Kidney glomerular epithelial cell (primary cell): Measurements from ENCODE around the gene MAGI2.
"Not testable (repeated sequence)": the region's sequence is repeated elsewhere in the genome, so short reads cannot be mapped to it uniquely, and the experiment has no call there.

ENCODE experiments used
- DNase-seq: peaks from one replicate; lab custom pipeline; 2025; lab: John Stamatoyannopoulos, UW

Gene MAGI2

DNA sequence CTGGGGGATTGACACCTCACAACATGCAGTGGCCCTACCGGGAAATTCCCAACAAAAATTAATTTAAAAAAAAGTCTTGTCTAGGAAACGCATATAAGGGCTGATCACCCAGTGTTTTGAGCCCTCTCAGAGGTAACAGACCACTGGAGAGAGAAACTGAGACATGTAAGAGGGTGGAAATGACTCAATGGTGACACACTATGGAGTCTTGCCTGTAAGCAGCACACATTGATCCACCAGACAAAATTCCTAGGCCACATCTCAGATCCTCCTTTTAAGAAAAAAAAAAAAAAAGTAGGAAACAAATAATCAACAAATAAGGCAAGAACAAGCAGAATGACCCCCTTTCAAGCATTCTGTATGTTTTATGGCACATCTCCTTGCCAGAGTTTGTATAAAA, 296.2 kb downstream of the MAGI2 start:
- no peak for DNase-seq

DNA sequence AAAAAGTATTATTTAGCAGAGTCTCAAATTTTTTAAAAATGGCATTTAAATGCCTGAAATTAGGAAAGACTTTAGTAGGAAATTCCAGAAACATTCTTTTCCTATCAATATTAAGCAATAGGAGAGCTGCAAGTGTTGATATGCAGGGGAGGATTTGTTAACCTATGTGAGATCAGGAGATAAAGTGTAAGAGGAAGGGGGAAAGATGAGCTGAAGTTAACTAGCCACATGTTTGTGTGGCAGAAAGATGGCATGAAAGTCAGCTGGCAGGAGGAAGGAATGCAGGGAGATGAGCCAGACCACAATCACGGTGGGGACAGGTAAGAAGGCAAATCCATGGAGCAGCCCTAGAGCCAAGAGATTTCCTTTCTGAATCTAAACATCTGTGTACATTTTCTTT, 303.6 kb downstream of the MAGI2 start:
- no peak for DNase-seq

DNA sequence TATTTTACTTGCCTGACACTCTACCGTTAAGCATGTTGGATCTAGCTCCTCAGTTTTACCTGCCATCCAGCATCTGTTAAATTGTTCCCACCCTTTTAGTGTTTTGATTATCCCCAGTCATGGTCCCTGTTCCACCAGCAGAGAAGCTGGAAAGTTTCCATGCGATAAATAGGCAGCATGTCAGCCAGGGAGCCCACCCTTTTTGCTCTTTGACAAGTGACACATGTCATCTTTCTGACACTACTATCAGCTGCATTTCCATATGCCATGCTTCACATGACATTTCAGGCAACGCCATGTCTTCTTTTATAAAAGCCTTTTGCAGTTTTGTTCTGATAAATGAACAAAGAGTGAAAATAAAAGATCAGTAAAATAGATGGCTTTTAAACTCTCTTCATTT, 310.8 kb downstream of the MAGI2 start:
- DNase-seq, result no peak

DNA sequence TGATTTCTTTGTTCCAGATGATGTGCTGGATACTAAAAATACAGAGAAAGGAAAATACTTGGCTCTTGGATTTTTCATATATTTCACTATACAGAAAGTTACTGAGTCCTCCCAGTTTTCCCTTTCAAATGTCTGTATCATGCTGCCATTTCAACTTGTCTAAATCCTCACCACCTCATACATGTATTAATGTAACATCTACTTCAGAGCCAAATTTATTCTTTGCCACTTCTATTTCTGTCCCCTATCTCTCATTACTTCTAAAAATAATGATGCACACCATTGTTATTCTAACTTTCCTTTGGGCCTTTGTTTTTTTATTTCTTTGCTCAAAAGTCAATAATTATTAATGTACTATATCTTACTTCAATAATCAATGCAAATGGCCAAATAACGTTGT, 312.2 kb downstream of the MAGI2 start:
- DNase-seq, result no peak

DNA sequence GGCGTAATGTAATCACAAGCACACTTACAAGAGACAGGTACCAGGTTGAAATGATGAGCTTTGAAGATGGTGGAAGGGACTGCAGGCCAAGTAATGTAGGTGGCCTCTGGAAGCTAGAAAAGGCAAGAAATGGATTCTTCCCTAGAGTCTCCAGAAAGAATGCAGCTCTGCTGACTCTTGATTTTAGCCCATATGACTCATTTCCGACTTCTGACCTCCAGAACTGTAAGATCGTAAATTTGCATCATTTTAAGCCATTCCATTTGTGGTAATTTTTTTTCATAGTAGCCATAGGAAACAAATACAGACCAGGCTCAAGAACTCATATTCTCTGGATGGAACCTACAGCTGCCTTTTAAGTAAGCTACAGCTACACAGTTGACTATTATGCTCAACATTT, 315.5 kb downstream of the MAGI2 start:
- DNase-seq, result no peak

DNA sequence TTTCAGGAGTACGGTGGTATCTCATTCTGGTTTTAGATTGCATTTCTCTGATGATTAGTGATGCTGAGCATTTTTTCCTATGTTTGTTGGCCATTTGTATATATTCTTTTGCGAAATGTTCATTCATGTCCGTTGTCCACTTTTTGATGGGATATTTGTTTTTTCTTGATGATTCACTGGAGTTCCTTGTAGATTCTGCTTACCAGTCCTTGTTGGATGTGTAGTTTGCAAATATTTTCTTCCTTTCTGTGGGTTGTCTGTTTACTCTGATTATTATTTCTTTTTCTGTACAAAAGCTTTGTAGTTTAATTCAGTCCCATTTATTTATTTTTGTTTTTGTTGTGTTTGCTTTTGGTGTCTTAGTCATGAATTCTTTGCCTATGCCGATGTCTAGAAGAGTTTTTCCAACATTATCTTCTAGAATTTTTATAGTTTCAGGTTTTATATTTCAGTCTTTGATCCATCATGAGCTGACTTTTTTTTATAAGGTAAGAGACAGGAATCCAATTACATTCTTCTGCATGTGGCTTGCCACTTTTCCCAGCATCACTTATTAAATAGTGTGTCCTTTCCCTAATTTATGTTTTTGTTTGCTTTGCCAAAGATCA, 320.5 kb downstream of the MAGI2 start:
- DNase-seq, result no peak

DNA sequence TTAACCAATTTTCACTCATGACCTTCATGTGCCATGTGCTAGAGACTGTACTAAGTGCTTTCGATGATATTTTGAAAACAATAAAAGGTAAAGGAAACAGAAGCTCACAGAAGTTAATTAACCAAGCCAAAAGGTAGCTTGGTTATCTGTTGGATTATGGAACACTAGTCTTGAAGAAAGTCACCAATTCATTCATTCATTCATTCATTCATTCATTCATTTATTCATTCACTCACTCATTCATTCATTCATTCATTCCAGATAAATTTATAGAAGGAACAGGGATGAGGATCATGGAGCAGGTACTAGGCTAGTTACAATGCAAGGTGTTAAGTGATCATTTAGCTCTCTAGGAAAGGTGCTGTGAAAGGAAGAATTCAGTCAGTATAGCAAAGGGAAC, 322.8 kb downstream of the MAGI2 start:
- DNase-seq, result no peak

DNA sequence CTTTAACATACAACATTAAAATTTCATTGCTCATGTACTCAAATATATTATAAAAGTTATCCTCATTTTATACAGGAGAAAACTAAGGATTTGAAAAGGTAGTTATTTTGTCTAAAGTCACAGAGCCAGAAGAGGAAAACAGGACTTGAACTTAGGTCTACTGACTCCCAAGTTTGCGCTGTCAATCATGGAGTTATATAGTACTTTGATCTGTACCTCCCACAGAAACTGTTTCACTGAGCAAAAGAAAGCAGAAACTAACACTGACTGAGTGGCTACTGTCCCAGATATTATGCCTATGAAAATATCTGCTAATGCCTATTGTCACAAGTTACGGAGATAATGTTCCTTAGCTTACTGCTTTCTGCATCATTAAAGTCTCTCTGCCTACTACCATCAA, 329.1 kb downstream of the MAGI2 start:
- no peak for DNase-seq

DNA sequence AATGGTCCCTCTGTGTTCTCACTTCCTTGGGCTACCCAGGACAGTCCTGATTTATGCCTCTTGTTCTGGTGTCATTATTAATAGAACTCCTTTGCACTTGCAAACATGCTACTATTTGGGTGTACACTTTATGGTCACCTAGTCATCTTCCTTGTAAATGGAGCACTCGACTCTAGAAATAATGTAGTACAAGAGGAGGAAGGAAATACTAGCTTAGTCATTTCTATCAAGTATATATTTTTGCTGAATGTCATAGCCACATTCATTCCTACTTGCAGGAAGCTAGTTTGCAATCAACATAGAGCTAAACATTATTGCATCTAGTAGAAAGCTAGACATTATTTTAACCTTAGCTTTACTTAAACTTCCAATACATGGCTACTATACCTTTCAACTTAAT, 335.3 kb downstream of the MAGI2 start:
- no peak for DNase-seq

DNA sequence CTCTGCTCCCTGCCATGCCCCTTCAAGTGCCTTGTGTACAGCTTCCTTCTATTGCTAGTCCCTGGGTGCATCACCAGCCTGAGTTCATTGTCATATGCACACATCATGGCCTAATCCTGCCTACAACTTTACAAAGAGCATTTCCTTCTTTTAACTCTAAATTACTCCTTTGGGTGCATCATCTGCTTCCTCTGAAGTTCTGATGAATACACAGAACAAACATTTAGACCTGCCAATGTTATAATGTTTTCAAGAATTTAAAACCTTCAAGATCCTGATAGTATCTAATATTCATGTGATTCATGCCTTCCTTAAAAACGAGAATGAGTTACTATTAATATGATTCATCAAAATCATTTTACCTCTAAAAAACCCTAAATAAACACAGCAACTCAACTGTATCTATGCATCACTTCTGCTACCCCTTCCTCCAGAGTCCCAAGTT, 357.1 kb downstream of the MAGI2 start:
- DNase-seq, result peak; percentile 31

DNA sequence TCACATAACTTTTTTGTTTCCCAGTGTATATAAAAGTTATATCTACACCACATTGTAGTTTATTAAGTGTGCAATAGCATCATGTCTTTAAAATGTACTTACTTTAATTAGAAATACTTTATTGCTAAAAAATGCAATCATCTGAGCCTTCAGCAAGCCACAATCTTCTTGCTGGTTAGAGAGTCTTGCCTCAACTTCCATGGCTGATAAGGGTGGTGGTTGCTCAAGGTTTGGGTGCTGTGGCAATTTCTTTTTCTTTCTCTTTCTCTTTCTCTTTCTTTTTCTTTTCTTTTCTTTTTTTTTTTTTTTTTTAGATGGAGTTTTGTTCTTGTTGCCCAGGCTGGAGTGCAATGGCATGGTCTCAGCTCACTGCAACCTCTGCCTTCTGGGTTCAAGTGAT, 360.0 kb downstream of the MAGI2 start:
- DNase-seq, result no peak

DNA sequence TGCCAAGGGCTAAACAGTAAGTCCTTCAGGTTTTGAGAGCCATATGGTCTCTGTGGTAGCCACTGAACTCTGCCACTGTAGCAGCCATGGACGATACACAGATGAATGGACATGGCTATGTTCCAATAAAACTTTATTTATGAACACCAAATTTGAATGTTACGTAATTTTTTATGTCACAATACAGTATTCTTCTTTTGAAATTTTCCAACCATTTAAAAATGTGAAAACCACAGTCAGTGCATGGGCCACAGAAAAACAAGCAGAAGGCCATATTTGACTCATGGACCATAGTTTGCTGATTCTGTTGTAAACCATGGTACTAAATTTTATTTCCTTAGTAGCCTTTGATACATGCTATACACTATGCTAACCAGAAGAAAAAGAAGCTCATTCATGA, 361.8 kb downstream of the MAGI2 start:
- no peak for DNase-seq

DNA sequence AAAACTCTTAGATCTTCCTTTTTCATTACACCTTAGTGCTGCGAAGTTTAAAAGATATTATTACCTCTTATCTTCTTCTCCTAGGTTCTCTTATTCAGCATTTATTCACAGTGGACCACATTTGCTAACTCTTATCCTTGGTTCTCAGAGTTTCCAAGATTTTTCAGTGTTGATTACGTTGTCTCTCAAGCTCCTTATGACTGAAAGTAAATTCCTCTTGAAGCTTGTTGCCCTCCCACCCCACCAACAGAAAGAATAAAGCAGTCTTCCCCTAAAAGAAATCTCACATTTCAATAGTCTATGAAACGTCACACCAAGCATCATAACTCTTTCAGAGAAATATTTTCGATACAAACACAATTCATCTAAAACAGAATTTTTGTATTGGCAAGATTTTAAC, 362.5 kb downstream of the MAGI2 start:
- no peak for DNase-seq

DNA sequence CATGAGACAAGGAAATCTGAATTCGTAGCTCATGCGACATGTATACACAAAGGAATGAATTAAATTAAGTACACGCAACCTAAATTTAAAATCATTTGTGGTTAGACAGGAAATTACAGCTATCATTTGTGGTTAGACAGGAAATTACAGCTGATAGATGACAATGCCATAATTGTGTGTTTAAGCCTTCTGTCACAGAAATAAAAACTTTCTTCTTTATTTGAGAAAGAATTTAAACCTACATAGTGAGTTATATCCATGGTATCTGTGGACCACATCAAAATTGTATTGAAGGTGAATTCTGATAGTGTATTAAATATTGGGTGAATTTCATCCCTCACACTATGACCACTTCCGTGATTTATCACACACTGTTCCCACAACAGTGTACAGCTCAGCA, 362.9 kb downstream of the MAGI2 start:
- DNase-seq, result no peak

DNA sequence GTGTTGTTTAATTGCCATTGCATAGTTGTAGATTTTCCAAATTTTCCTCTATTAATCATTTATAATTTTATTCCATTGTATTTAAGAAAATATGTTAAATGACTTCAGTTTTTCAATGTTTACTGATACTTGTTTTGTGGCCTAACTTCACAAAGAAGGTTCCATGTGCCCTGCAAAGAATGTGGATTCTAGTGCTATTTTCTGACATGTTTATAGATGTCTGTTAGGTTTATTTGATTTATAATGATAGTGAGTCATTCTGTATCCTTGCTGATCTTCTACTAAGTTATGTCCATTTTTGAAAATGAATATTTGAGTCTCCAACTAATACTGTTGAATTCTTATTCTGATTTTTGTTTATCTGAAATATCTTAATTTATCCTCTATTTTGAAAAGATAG, 369.0 kb downstream of the MAGI2 start:
- no peak for DNase-seq

DNA sequence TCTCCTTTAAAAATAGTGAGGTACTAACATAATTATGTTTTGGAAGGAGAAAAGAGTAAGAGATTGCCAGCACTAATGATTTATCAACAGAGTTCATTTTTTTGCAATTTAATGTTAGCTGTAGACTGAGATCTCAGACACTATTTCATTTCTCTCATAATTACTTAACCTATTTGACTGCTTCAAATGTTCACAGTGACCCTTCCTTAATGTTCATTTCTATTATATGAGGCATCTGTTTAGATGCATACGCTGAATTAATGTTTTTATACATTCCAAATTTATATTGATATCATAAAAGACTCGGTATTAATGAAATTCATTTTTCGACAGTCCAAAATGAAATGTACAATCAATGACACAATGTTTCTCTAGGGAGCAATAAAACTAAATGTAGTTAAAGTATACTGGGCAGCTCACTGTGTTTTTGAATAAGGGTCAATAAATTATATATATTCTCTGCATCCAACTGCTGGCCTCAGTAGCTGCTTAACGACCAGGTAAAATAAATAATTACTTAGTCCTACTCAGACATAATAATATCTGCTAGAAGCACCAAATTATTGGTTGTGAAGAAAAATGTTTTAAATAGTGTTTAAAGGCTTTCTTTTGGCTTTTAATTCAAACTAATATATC, 373.4 kb downstream of the MAGI2 start:
- no peak for DNase-seq

DNA sequence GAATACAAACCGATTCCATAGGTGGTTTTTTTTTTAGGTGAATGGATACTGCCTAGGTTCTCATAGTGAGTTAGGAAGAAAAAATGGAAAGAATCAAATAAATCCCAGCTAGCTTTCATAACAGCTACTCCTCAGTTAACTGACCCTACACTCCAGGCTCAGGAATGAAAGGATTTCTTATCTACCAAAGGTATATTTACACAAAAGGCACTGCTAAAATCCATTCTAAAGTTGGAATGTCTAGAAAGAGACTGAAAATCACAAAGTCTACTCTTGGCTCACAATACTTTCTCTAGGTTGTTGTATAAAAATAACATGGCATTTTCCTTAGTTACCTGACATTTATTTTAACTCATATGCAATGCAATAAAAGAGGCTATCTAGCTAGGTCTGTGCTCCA, 375.2 kb downstream of the MAGI2 start:
- no peak for DNase-seq

DNA sequence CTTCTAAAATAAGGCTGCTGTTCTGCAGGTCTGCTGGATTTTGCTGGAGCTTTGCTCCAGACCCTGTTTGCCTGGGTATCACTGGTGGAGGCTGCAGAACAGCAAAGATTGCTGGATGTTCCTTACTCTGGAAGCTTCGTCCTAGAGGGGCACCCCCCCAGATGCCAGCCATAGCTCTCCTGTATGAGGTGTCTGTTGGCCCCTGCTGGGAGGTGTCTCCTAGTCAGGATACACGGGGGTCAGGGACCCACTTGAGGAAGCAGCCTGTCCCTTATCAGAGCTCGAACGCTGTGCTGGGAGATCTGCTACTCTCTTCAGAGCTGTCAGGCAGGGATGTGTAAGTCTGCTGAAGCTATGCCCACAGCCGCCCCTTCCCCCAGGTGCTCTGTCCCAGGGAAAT, 382.3 kb downstream of the MAGI2 start:
- DNase-seq, result not testable (repeated sequence)

DNA sequence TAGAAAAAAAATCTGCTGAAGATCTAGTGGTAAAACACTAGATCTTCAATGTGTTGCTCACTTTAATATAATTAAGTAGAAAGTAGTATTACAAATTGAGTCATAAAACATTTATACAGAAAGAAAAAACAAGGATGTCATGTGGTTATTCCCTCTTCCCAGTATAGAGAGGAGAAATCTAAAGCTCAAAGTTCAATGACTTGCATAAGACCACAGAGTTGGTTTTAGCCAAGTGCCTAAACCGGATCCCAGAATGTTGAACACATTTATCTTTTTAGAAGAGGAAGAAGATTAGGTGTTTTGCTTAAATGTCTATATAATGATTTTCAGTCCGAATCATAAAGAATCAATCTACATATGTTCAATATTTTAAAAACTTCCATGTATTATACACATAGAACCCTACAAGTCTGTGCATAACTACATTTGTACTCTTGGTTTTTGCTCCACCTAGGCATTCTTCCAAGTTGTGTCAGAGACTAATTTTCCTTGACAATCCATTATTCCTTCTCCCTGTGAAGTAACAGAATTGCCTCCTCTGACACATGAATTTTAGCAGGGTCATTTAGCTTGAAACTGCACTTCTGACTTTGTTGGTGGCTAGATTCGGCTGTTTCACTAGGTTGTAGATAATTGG, 389.2 kb downstream of the MAGI2 start:
- no peak for DNase-seq

DNA sequence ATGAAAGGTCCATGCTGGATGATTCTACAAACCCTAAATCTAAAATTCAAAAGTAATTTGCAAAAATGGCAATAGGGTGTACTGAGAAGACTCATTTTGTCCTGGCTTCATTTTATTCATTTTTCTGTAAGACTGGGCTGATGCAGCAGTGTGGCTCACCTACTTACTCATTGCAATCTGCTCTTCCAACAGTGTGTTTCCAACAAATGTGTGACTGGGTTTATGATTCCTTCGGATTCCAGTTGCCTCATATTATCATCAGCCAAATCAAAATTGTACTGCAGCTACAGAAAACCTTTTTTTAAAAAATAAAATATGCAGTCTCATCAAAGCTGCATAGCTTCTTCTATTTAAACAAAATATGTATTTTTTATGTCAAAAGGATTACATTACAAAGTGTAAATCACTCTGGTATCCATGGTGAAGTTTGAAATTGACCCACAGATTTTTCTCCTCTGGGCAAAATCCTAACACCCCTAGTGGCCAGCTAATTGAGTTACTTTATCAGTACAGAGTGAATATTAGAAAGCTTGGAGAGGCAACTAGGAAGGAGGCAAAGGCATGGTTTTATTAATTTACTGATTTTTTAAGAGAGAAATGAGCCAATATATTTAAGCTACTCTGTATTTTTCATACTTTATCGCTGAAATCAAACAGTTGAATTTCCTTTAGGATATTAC, 390.3 kb downstream of the MAGI2 start:
- no peak for DNase-seq

DNA sequence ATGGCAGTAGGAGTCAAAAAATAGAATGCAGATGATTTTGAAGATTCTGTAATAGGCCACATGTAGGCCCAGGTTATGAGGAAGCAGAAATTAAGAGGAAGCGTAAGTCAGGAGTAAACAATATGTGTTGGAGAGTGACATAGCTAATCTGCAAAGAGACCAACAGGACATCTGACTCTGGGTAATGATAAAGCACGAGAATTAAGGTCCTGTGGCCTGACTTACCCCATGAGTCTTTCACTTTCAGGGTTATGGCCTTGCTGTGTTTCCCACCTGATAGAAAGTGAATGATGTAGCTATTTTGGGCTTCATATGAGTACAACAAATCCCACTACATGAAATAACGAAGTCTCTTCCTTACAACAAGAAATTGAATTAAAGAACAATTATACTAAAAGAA, 393.0 kb downstream of the MAGI2 start:
- DNase-seq, result no peak

DNA sequence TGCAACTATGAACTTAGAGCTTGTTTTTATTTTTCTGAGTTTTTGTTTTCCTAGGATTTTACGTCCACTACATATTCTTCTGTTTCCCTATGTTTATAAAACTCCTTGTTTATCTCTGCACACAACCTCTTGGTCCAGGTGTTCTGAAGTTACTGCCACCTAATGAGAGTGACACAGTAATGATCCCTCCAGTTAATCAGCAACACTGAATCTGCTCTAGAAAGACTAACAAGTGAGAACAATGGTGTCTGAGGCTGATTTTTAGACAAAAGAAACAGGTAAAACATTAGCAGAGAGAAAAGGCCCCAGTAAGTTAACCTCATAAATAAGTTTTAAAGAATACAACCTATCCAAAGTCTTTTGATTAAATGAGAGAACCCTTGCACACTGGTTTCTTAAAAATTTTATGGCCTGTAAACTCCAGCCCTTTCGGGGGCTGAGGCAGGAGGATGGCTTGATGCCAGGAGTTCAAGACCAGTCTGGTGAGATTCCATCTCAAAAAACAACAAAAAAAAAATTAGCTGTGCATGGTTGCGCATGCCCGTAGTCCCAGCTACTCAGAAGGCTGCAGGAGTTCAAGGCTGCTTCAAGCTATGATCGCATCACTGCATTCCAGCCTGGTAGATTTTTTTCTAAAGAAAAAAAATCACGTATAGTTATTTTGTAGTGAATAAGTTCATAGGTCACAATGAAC, 397.6 kb downstream of the MAGI2 start:
- peak; percentile 50 for DNase-seq

DNA sequence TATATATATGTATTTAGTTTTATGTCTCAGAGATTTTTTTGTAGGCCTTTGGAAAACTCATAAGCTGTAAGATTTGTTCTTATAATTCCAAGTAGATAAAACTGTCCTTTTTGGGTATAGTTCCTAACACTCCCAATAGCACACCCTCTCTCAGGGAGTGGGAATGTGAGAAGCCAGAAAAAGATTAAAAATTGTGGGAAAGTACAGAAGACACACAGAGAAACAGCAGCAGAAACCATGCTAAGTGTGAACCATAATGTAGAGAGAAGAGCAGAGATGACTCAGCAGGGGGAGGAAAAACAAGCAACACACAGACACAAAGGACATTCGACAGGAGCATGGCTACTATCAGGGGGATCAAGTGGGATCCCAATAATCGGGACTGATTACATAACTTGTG, 401.6 kb downstream of the MAGI2 start:
- DNase-seq, result peak; percentile 4
